Measurements from ENCODE around the gene KCNJ6. TPM values are rescaled to one million over a fixed set of nuclear protein-coding genes. Genes with fewer than 3 reads are reported as not detected.

The KCNJ6 gene
- total and polyA plus RNA-seq, 4 donors, result 0.01 TPM; not detected in 3

- H3K27ac ChIP-seq (ENCODE audit: low read depth in 1 of 2, low read length in 2 of 2), result no peak overlapping the region
- H3K27me3 ChIP-seq (ENCODE audit: control insufficient read depth in 4 of 4, insufficient read depth in 4 of 4, low read length in 3 of 4), result no peaks in the 10 kb centered on the region
- H3K9ac ChIP-seq (ENCODE audit: low read depth in 1 of 2, low read length in 2 of 2), result no peak overlapping the region
- no peak for TF ChIP-seq FOXA2 (IDR thresholded peaks at IDR 0.05)
- TF ChIP-seq NR2F2 (IDR thresholded peaks at IDR 0.05), result no peak
- TF ChIP-seq FOXA1 (IDR thresholded peaks at IDR 0.05), result no peak
- TF ChIP-seq ATF3 (IDR thresholded peaks at IDR 0.05), result no peak
- TF ChIP-seq ZBTB33 (IDR thresholded peaks at IDR 0.05), result no peak
- no peak for TF ChIP-seq MAX (IDR thresholded peaks at IDR 0.05)
- no peak for TF ChIP-seq HNF4G (IDR thresholded peaks at IDR 0.05)
- no peak for TF ChIP-seq RAD21 (IDR thresholded peaks at IDR 0.05)
- TF ChIP-seq, protein P1, sequence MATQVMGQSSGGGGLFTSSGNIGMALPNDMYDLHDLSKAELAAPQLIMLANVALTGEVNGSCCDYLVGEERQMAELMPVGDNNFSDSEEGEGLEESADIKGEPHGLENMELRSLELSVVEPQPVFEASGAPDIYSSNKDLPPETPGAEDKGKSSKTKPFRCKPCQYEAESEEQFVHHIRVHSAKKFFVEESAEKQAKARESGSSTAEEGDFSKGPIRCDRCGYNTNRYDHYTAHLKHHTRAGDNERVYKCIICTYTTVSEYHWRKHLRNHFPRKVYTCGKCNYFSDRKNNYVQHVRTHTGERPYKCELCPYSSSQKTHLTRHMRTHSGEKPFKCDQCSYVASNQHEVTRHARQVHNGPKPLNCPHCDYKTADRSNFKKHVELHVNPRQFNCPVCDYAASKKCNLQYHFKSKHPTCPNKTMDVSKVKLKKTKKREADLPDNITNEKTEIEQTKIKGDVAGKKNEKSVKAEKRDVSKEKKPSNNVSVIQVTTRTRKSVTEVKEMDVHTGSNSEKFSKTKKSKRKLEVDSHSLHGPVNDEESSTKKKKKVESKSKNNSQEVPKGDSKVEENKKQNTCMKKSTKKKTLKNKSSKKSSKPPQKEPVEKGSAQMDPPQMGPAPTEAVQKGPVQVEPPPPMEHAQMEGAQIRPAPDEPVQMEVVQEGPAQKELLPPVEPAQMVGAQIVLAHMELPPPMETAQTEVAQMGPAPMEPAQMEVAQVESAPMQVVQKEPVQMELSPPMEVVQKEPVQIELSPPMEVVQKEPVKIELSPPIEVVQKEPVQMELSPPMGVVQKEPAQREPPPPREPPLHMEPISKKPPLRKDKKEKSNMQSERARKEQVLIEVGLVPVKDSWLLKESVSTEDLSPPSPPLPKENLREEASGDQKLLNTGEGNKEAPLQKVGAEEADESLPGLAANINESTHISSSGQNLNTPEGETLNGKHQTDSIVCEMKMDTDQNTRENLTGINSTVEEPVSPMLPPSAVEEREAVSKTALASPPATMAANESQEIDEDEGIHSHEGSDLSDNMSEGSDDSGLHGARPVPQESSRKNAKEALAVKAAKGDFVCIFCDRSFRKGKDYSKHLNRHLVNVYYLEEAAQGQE (IDR thresholded peaks at IDR 0.05), result no peak
- no peak for TF ChIP-seq JUND (IDR thresholded peaks at IDR 0.05)
- no peak for TF ChIP-seq HNF4A (conservative IDR thresholded peaks at IDR 0.05)
- no peak for TF ChIP-seq EGR1 (IDR thresholded peaks at IDR 0.05; ENCODE audit: low read depth in 2 of 2)
- TF ChIP-seq YY1 (IDR thresholded peaks at IDR 0.05), result no peak
- no peak for TF ChIP-seq TAF1 (conservative IDR thresholded peaks at IDR 0.05)
- no peak for TF ChIP-seq RXRA (IDR thresholded peaks at IDR 0.05)
- TF ChIP-seq SP1 (IDR thresholded peaks at IDR 0.05), result no peak
- no peak for TF ChIP-seq GABPA (IDR thresholded peaks at IDR 0.05 in 1 of 2, conservative IDR thresholded peaks at IDR 0.05 in 1 of 2)
- H3K4me1 ChIP-seq (ENCODE audit: control insufficient read depth in 4 of 4, insufficient read depth in 4 of 4, low read length in 3 of 4), result peaks cover 9 to 33% (median 27%) of the 10 kb centered on the region in 4 donors
- no peaks in the 10 kb centered on the region for H3K9me3 ChIP-seq (ENCODE audit: control insufficient read depth in 4 of 4, low read length in 3 of 4)
- H3K4me3 ChIP-seq (ENCODE audit: low read depth in 1 of 3, low read length in 3 of 3), result no peak overlapping the region
- WGBS, result 96% methylated on average over 7 of the region's 7 CpGs
- H3K36me3 ChIP-seq (ENCODE audit: control insufficient read depth in 4 of 4, insufficient read depth in 3 of 4, low read depth in 1 of 4, low read length in 3 of 4), result no peaks in the 10 kb centered on the region
- DNase-seq (ENCODE audit: low spot score), result no peak
Observed at GRCh38 chr21:37561506-37561905, 354.8 kb downstream of the KCNJ6 start.

GRCh38 chr21:37560385-37560784, 355.9 kb downstream of the KCNJ6 start:
- Histone ChIP-seq H3K36me3 (ENCODE audit: control insufficient read depth in 4 of 4, insufficient read depth in 3 of 4, low read depth in 1 of 4, low read length in 3 of 4) (no peaks in the 10 kb centered on the region), H3K4me3 (ENCODE audit: low read depth in 1 of 3, low read length in 3 of 3) (no peak overlapping the region), H3K27ac (ENCODE audit: low read depth in 1 of 2, low read length in 2 of 2) (no peak overlapping the region), H3K4me1 (ENCODE audit: control insufficient read depth in 4 of 4, insufficient read depth in 4 of 4, low read length in 3 of 4) (peaks cover 9 to 27% (median 22%) of the 10 kb centered on the region in 4 donors), H3K9me3 (ENCODE audit: control insufficient read depth in 4 of 4, low read length in 3 of 4) (no peaks in the 10 kb centered on the region), H3K27me3 (ENCODE audit: control insufficient read depth in 4 of 4, insufficient read depth in 4 of 4, low read length in 3 of 4) (no peaks in the 10 kb centered on the region), H3K9ac (ENCODE audit: low read depth in 1 of 2, low read length in 2 of 2) (no peak overlapping the region)
- TF ChIP-seq GABPA (IDR thresholded peaks at IDR 0.05 in 1 of 2, conservative IDR thresholded peaks at IDR 0.05 in 1 of 2) (no peak), HNF4A (conservative IDR thresholded peaks at IDR 0.05) (peak in 1 of 2 donors; percentile 43), RAD21 (IDR thresholded peaks at IDR 0.05) (no peak), ZBTB33 (IDR thresholded peaks at IDR 0.05) (no peak), FOXA2 (IDR thresholded peaks at IDR 0.05) (no peak), RXRA (IDR thresholded peaks at IDR 0.05) (peak; percentile 6 to 72), FOXA1 (IDR thresholded peaks at IDR 0.05) (no peak)
- TF ChIP-seq, protein P2, sequence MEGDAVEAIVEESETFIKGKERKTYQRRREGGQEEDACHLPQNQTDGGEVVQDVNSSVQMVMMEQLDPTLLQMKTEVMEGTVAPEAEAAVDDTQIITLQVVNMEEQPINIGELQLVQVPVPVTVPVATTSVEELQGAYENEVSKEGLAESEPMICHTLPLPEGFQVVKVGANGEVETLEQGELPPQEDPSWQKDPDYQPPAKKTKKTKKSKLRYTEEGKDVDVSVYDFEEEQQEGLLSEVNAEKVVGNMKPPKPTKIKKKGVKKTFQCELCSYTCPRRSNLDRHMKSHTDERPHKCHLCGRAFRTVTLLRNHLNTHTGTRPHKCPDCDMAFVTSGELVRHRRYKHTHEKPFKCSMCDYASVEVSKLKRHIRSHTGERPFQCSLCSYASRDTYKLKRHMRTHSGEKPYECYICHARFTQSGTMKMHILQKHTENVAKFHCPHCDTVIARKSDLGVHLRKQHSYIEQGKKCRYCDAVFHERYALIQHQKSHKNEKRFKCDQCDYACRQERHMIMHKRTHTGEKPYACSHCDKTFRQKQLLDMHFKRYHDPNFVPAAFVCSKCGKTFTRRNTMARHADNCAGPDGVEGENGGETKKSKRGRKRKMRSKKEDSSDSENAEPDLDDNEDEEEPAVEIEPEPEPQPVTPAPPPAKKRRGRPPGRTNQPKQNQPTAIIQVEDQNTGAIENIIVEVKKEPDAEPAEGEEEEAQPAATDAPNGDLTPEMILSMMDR (IDR thresholded peaks at IDR 0.05; ENCODE audit: low read depth, low read length, missing input control), result no peak
- DNase-seq (ENCODE audit: low spot score), result no peak
- 52% methylated on average over 5 of the region's 5 CpGs for WGBS

Data from liver (tissue), 9 donors.